ENCODE data around the gene SHANK1.

DNA sequence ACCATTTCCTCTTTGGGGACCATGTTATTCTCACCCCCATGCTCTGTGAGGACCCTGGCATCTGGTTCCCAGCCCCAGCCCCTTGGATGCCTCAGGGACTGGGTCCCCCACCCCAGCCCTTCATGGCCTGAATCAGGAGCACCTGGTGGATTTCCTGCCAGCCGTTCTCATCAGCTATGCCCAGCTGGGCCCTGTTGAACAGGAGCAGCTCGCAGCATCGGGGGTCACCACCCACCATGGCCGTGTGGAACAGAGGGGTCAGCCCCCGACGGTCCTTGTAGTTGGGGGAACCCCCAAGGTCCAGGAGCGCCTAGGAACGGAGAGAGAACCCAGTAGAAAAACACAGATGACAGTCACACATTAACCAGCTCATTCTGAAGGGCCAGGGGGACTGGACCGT, 7.8 kb downstream of the SHANK1 start:
- TF ChIP-seq EZH2 (IDR thresholded peaks at IDR 0.05; ENCODE audit: insufficient read depth, poor library complexity, severe bottlenecking) (no peak), EZH2phosphoT487 (IDR thresholded peaks at IDR 0.05; ENCODE audit: insufficient read depth, low read depth) (no peak)
